B cell (primary cell): Measurements from ENCODE around the gene HAP1. TPM values are rescaled to one million over a fixed set of nuclear protein-coding genes. Genes with fewer than 3 reads are reported as not detected.

Experiments used
- ATAC-seq: fragments of 200-7000 bp; cut with Tn5 transposase; one replicate; pipeline ENCODE4 v1.10.0; 2021; ENCODE audit warnings: low read depth, mild to moderate bottlenecking, moderate number of reproducible peaks, moderate library complexity
- CTCF ChIA-PET: fragments of 350-600 bp; sonication (Branson Sonifier 250); formaldehyde crosslinking; loops from one replicate; lab custom pipeline; 2021; ENCODE audit warnings: antibody characterized with exemption, inconsistent platforms; lab: Charles Lee
- POLR2A ChIA-PET: fragments of 350-600 bp; sonication (Branson Sonifier 250); formaldehyde crosslinking; loops from one replicate; lab custom pipeline; 2021; ENCODE audit warnings: antibody characterized with exemption; lab: Charles Lee
- DNase-seq: peaks from one replicate; pipeline ENCODE4 v3.0.0; 2013
- H2AFZ ChIP-seq: 2 replicates; pipeline ENCODE4 v1.6.1; 2012; ENCODE audit warnings: mild to moderate bottlenecking, low read depth, low read length; ENCODE audit not compliant: insufficient read depth, poor library complexity, severe bottlenecking
- H3K27ac ChIP-seq, 2 donors: 1 replicate in 1 of 2; 2 replicates in 1 of 2; pipeline ENCODE4 v1.5.1; 2012 to 2013; ENCODE audit warnings: low read length in 2 of 2, mild to moderate bottlenecking in 2 of 2, moderate library complexity in 1 of 2
- H3K27me3 ChIP-seq, 4 experiments: fragments of 200-600 bp in 1 of 4; sonication (generic) in 1 of 4; replicated peaks in 1 of 4; 1 replicate in 2 of 4; 2 replicates in 2 of 4; pipeline versions ENCODE4 v1.6.1 to v1.7.0; 2013 to 2016; ENCODE audit warnings: low read length in 3 of 4, mild to moderate bottlenecking in 2 of 4, mixed read lengths in 1 of 4, moderate library complexity in 1 of 4; ENCODE audit not compliant: insufficient read depth in 4 of 4, control insufficient read depth in 3 of 4; ENCODE audit errors: control extremely low read depth in 1 of 4
- H3K36me3 ChIP-seq, 2 experiments: replicated peaks in 1 of 2; 1 replicate in 1 of 2; 2 replicates in 1 of 2; pipeline versions ENCODE4 v1.6.1 to v1.7.1; 2013; ENCODE audit warnings: low read length in 1 of 2; ENCODE audit not compliant: insufficient read depth in 2 of 2, control insufficient read depth in 1 of 2; ENCODE audit errors: control extremely low read depth in 1 of 2, extremely low read depth in 1 of 2
- H3K4me1 ChIP-seq, 2 donors: fragments of 200-600 bp in 1 of 2; sonication (generic) in 1 of 2; 1 replicate in 1 of 2; 2 replicates in 1 of 2; pipeline versions ENCODE4 v1.5.1 to v1.6.1; 2013 to 2017; ENCODE audit warnings: low read length in 2 of 2; ENCODE audit not compliant: control insufficient read depth in 2 of 2, insufficient read depth in 2 of 2
- H3K4me2 ChIP-seq: replicated peaks from 2 replicates; pipeline ENCODE3; 2012; ENCODE audit warnings: mild to moderate bottlenecking, low read depth, low read length; ENCODE audit not compliant: poor library complexity, severe bottlenecking
- H3K4me3 ChIP-seq, 5 experiments: fragments of 200-600 bp in 1 of 5; sonication (generic) in 1 of 5; 1 replicate in 3 of 5; 2 replicates in 2 of 5; pipeline versions ENCODE4 v1.5.1 to v1.7.0; 2011 to 2016; ENCODE audit warnings: low read length in 4 of 5, mild to moderate bottlenecking in 4 of 5, low read depth in 2 of 5, control low read depth in 1 of 5, moderate library complexity in 1 of 5; ENCODE audit not compliant: insufficient read depth in 1 of 5; ENCODE audit errors: control extremely low read depth in 1 of 5, extremely low read depth in 1 of 5
- H3K79me2 ChIP-seq: fragments of 200-600 bp; sonication (generic); one replicate; pipeline ENCODE4 v1.6.0; 2016; ENCODE audit warnings: low read length; ENCODE audit not compliant: control insufficient read depth, insufficient read depth
- H3K9ac ChIP-seq: fragments of 200-600 bp; sonication (generic); 2 replicates; pipeline ENCODE4 v1.6.1; 2017; ENCODE audit warnings: mild to moderate bottlenecking, low read length, moderate library complexity
- H3K9me3 ChIP-seq, 3 donors: one replicate each; pipeline versions ENCODE4 v1.6.1 to v1.7.1; 2013; ENCODE audit warnings: low read length in 2 of 3; ENCODE audit not compliant: control insufficient read depth in 2 of 3, insufficient read depth in 1 of 3; ENCODE audit errors: control extremely low read depth in 1 of 3
- H4K20me1 ChIP-seq: 2 replicates; pipeline ENCODE4 v1.6.0; 2012; ENCODE audit warnings: mild to moderate bottlenecking, low read length; ENCODE audit not compliant: insufficient read depth, control insufficient read depth, poor library complexity, severe bottlenecking
- H3K27ac Mint-ChIP-seq: one replicate; pipeline ENCODE4 v1.8.0; 2021; ENCODE audit warnings: mixed read lengths
- H3K27me3 Mint-ChIP-seq: one replicate; pipeline ENCODE4 v1.8.0; 2021; ENCODE audit warnings: mixed read lengths
- H3K4me1 Mint-ChIP-seq: one replicate; pipeline ENCODE4 v1.8.0; 2021; ENCODE audit warnings: mixed read lengths
- H3K4me3 Mint-ChIP-seq: one replicate; pipeline ENCODE4 v1.8.0; 2021; ENCODE audit warnings: mixed read lengths
- H3K9me3 Mint-ChIP-seq: one replicate; pipeline ENCODE4 v1.8.0; 2022; ENCODE audit warnings: mixed read lengths; ENCODE audit not compliant: insufficient read depth
- EZH2 ChIP-seq: IDR thresholded peaks from 2 replicates; pipeline ENCODE4 v1.6.1; 2012; ENCODE audit warnings: borderline replicate concordance, low read depth, mild to moderate bottlenecking, moderate library complexity, low read length; ENCODE audit not compliant: insufficient read depth, poor library complexity, severe bottlenecking
- WGBS: methylation state at CpG from one replicate; pipeline ENCODE4 v1.1.5; 2013; ENCODE audit warnings: missing lambda C conversion rate; ENCODE audit not compliant: insufficient coverage; 5-methylcytosine and 5-hydroxymethylcytosine counted together
- intact Hi-C: fragments of 100-400 bp; cut with micrococcal nuclease; formaldehyde crosslinking; loops from one replicate; pipeline ENCODE4 v1.10.0; 2022
- polyA plus RNA-seq: library from polyadenylated mRNA; depleted of rRNA; stranded (reverse); fragments of >200 nt; gene quantifications from 2 replicates; pipeline ENCODE4 v1.2.3, GENCODE V29; 2012
- total RNA-seq, 2 donors: library from RNA; stranded (reverse); fragments of 120-200 nt in 1 of 2; gene quantifications; 1 replicate in 1 of 2; 2 replicates in 1 of 2; pipeline versions ENCODE4 v1.2.3 to v1.2.4, GENCODE V29; 2013 to 2022
- TF ChIP-seq, protein P1 (sequence below): fragments of 200-600 bp; IDR thresholded peaks from one replicate; pipeline ENCODE4 v1.8.0; 2022; ENCODE audit warnings: antibody characterized with exemption, mild to moderate bottlenecking

HAP1 gene
- total and polyA plus RNA-seq, 2 donors (not counting 1 experiment from before 2014, with no cell fraction given), result 0.03 to 0.37 TPM

DNA sequence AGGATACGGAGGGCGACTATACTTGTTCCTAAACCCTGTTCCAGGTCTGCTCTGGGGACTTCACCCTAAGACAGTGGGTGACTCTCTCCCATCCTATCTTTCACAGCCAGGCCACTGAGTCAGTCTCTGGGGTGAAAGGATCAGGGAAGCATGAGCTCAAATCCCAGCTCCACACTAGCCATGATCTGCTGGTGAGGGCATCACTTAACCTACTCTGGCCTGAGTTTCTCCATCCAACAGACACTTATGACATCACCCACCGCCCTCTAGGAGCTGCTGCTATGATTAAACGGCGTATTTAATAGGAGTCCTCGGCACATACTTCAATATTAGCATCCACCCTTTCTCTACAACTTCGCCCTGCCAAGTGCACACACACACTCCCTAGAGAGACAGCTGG lies 12.2 kb downstream of the HAP1 start:
- H3K4me1 ChIP-seq, result no peaks in the 10 kb centered on the region
- peaks cover 0 to 7% (median 0%) of the 10 kb centered on the region in 4 experiments for H3K27me3 ChIP-seq
- no peak overlapping the region for H3K9ac ChIP-seq
- Mint-ChIP-seq H3K9me3 (no peaks in the 10 kb centered on the region), H3K27me3 (peaks cover 6% of the 10 kb centered on the region), H3K27ac (no peak overlapping the region), H3K4me1 (no peaks in the 10 kb centered on the region), H3K4me3 (no peak overlapping the region)
- WGBS, result 87% methylated on average over 4 of the region's 7 CpGs
- H3K27ac ChIP-seq, result no peak overlapping the region
- POLR2A ChIA-PET, result interaction anchor here (0.6 kb wide), 1 partner anchor 428 kb away, joined by 3 read pairs; no protein-coding TSS in a partner anchor
- H3K36me3 ChIP-seq, result no peaks in the 10 kb centered on the region
- DNase-seq, result no peak
- H2AFZ ChIP-seq, result no peak overlapping the region
- CTCF ChIA-PET, result interaction anchor here (0.5 to 1.2 kb wide), 4 partner anchors 22 to 747 kb away, joined by 3 to 5 read pairs (median 3); no protein-coding TSS in a partner anchor
- intact Hi-C loops, result no loop called here
- no peak overlapping the region for H3K4me2 ChIP-seq
- no peak for ATAC-seq
- TF ChIP-seq EZH2, result no peak
- TF ChIP-seq, protein P1, sequence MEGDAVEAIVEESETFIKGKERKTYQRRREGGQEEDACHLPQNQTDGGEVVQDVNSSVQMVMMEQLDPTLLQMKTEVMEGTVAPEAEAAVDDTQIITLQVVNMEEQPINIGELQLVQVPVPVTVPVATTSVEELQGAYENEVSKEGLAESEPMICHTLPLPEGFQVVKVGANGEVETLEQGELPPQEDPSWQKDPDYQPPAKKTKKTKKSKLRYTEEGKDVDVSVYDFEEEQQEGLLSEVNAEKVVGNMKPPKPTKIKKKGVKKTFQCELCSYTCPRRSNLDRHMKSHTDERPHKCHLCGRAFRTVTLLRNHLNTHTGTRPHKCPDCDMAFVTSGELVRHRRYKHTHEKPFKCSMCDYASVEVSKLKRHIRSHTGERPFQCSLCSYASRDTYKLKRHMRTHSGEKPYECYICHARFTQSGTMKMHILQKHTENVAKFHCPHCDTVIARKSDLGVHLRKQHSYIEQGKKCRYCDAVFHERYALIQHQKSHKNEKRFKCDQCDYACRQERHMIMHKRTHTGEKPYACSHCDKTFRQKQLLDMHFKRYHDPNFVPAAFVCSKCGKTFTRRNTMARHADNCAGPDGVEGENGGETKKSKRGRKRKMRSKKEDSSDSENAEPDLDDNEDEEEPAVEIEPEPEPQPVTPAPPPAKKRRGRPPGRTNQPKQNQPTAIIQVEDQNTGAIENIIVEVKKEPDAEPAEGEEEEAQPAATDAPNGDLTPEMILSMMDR, result no peak
- H3K9me3 ChIP-seq, result no peaks in the 10 kb centered on the region
- no peaks in the 10 kb centered on the region for H4K20me1 ChIP-seq
- H3K79me2 ChIP-seq, result no peaks in the 10 kb centered on the region
- H3K4me3 ChIP-seq, result no peak overlapping the region

DNA sequence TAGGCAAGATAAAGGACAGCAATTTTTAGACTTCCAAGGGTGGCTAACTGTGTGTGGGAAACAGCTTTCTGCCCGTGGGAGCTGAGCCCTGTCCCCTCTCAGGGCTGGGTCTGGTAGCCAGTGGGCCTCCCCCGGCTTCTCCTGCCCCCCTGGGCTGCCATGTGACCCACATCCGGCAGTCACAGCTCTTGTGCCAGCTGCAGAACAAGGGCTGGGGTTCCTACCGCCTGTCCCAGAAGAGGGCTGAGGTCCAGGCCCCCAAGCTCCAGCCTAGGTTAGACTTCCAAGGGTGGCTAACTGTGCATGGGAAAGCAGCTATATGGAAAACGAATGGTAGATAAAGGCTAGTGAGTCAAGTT lies 16.2 kb downstream of the HAP1 start:
- H3K79me2 ChIP-seq, result no peaks in the 10 kb centered on the region
- H3K4me1 Mint-ChIP-seq, result no peaks in the 10 kb centered on the region
- no peaks in the 10 kb centered on the region for H3K4me1 ChIP-seq
- POLR2A ChIA-PET, result no interaction called here
- peaks cover 11% of the 10 kb centered on the region for H3K27me3 Mint-ChIP-seq
- H3K27ac Mint-ChIP-seq, result no peak overlapping the region
- H3K4me2 ChIP-seq, result no peak overlapping the region
- H4K20me1 ChIP-seq, result no peaks in the 10 kb centered on the region
- WGBS, result 68% methylated on average over 5 of the region's 5 CpGs
- no peaks in the 10 kb centered on the region for H3K36me3 ChIP-seq
- H3K9me3 ChIP-seq, result no peaks in the 10 kb centered on the region
- no peaks in the 10 kb centered on the region for H3K9me3 Mint-ChIP-seq
- H3K4me3 ChIP-seq, result no peak overlapping the region
- H2AFZ ChIP-seq, result no peak overlapping the region
- no peak overlapping the region for H3K27ac ChIP-seq
- H3K4me3 Mint-ChIP-seq, result no peak overlapping the region
- CTCF ChIA-PET, result no interaction called here
- TF ChIP-seq EZH2, result no peak
- H3K9ac ChIP-seq, result no peak overlapping the region
- no peak for DNase-seq
- no peak for ATAC-seq
- H3K27me3 ChIP-seq, result peaks cover 0 to 7% (median 0%) of the 10 kb centered on the region in 4 experiments
- intact Hi-C loops, result no loop called here
